Fibroblast of lung (primary cell): ENCODE data around the gene SLC25A24.

Experiments used
- EZH2 ChIP-seq: IDR thresholded peaks from 2 replicates; pipeline ENCODE4 v1.5.1; 2012; ENCODE audit warnings: low read length, control low read depth, mild to moderate bottlenecking; ENCODE audit errors: missing control alignments
- TF ChIP-seq, protein P1 (sequence below), 2 donors: IDR thresholded peaks in 1 of 2; conservative IDR thresholded peaks in 1 of 2; 1 replicate in 1 of 2; 2 replicates in 1 of 2; pipeline ENCODE4 v1.5.1; 2011 to 2012; ENCODE audit warnings: low read length in 2 of 2, control low read depth in 1 of 2, inconsistent platforms in 1 of 2, low read depth in 1 of 2, mild to moderate bottlenecking in 1 of 2

DNA sequence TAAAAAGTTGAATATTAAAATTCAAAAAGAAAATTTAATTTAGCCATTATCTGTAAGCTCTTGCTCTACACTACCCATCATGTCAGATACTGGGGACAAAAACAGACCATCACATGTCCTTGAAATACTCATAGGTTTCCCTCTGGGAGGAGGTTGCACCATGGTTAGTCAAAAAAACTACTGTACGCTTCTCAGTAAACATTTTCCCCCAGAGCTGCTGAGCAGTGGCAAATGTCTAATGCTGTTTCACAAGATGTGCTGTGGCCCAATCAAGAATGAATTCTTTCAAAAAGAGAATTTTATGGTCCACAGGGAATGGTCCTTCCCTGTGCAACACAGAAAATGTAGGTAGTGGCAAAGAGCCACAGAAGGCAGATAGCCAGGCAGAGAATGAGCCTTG lies 6.1 kb downstream of the SLC25A24 start:
- TF ChIP-seq, protein P1, sequence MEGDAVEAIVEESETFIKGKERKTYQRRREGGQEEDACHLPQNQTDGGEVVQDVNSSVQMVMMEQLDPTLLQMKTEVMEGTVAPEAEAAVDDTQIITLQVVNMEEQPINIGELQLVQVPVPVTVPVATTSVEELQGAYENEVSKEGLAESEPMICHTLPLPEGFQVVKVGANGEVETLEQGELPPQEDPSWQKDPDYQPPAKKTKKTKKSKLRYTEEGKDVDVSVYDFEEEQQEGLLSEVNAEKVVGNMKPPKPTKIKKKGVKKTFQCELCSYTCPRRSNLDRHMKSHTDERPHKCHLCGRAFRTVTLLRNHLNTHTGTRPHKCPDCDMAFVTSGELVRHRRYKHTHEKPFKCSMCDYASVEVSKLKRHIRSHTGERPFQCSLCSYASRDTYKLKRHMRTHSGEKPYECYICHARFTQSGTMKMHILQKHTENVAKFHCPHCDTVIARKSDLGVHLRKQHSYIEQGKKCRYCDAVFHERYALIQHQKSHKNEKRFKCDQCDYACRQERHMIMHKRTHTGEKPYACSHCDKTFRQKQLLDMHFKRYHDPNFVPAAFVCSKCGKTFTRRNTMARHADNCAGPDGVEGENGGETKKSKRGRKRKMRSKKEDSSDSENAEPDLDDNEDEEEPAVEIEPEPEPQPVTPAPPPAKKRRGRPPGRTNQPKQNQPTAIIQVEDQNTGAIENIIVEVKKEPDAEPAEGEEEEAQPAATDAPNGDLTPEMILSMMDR (conservative IDR thresholded peaks at IDR 0.05 in 1 of 2, IDR thresholded peaks at IDR 0.05 in 1 of 2; ENCODE audit: low read depth in 1 of 2, low read length in 2 of 2), result no peak
- TF ChIP-seq EZH2, result no peak
